ENCODE data around the gene ENHO. TPM values are rescaled to one million over a fixed set of nuclear protein-coding genes. Genes with fewer than 3 reads are reported as not detected.

ENHO gene
- total and polyA plus RNA-seq, 2 donors from 2014 or later = 0.22 to 2.7 TPM

GRCh38 chr9:34506623-34507022 is 16.2 kb downstream of the ENHO start:
- H3K4me1 ChIP-seq (ENCODE audit: control insufficient read depth in 2 of 3, insufficient read depth in 2 of 3, low read depth in 1 of 3, low read length in 3 of 3) = no peaks in the 10 kb centered on the region
- no peaks in the 10 kb centered on the region for H3K27me3 ChIP-seq (ENCODE audit: control insufficient read depth, insufficient read depth, low read length)
- H3K4me3 ChIP-seq (ENCODE audit: low read length in 3 of 3) = no peak overlapping the region
- H3K9ac ChIP-seq (ENCODE audit: low read length in 3 of 3) = no peak overlapping the region
- intact Hi-C loops (cut with DNase I) = no loop called here
- H3K9me3 ChIP-seq (ENCODE audit: control insufficient read depth in 2 of 3, insufficient read depth in 1 of 3, low read length in 3 of 3) = no peaks in the 10 kb centered on the region
- DNase-seq (peak in 1 of 5 donors; percentile 29), FAIRE-seq (no peak)
- TF ChIP-seq CTCF (IDR thresholded peaks at IDR 0.05; ENCODE audit: borderline replicate concordance, extremely low read depth, insufficient read depth) = no peak
- no peak overlapping the region for H3K27ac ChIP-seq (ENCODE audit: low read depth in 2 of 2, low read length in 2 of 2)
- no peaks in the 10 kb centered on the region for H3K36me3 ChIP-seq (ENCODE audit: control insufficient read depth in 2 of 3, insufficient read depth in 3 of 3, low read length in 3 of 3)

DNA sequence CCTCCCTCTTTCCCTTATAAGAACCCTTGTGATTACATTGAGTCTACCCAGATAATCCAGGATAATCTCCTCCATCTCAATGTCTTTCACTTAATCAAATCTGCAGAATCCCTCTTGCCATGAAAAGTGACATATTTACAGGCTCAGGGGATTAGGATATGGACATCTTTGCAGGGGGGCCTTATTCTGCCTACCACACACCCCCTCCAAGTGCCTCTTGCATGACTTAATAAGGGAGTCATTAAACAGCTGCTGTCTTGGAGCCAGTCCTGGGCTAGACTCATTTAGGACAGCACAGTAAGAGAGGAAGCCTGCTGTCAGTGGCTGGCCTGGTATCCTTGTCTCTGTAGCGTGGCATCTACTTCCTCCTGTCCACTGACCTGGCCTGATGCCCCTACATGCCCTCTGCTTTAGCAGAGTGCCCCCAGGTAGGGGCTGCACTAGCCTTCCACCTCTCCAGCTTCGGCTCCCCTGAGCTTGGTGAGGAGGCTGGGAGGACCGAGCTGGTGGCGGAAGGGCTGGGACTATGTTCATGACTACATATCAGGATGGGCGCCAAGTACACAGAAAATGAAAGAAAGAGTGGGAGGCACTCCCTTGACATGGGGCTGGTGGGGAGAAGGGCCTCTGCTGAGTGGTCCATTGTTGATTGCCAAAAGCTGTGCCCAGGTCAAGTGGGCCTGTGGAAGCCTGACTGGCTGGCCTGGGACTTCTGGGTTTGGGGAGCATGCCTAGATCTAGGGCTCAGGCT is 17.2 kb downstream of the ENHO start:
- Histone ChIP-seq H3K9me3 (ENCODE audit: control insufficient read depth in 2 of 3, insufficient read depth in 1 of 3, low read length in 3 of 3) (no peaks in the 10 kb centered on the region), H3K27ac (ENCODE audit: low read depth in 2 of 2, low read length in 2 of 2) (no peak overlapping the region), H3K4me3 (ENCODE audit: low read length in 3 of 3) (no peak overlapping the region), H3K36me3 (ENCODE audit: control insufficient read depth in 2 of 3, insufficient read depth in 3 of 3, low read length in 3 of 3) (no peaks in the 10 kb centered on the region), H3K4me1 (ENCODE audit: control insufficient read depth in 2 of 3, insufficient read depth in 2 of 3, low read depth in 1 of 3, low read length in 3 of 3) (no peaks in the 10 kb centered on the region), H3K9ac (ENCODE audit: low read length in 3 of 3) (no peak overlapping the region), H3K27me3 (ENCODE audit: control insufficient read depth, insufficient read depth, low read length) (no peaks in the 10 kb centered on the region)
- FAIRE-seq (no peak), DNase-seq (no peak)
- intact Hi-C loops (cut with DNase I) = no loop called here
- no peak for TF ChIP-seq CTCF (IDR thresholded peaks at IDR 0.05; ENCODE audit: borderline replicate concordance, extremely low read depth, insufficient read depth)

DNA sequence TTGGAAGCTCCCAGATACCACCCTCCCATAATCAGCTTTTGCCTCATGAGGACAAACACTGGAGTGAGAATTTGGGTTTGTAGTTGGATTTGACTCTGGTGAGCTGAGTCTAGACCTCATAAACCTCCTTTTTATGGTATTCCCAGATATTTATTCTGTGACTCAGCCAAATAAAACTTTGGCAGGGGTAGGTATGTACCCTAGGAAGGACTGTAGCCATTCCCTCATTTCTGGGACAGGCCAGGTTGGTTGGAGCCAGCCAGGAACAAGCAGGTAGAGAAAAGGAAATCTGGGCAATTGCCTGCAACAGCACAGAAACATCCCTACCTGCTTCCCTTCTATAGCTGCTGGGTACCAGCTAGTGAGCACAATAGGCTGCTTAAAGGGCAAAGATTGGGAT is 19.4 kb downstream of the ENHO start:
- Histone ChIP-seq H3K9ac (ENCODE audit: low read length in 3 of 3) (no peak overlapping the region), H3K4me3 (ENCODE audit: low read length in 3 of 3) (no peak overlapping the region), H3K36me3 (ENCODE audit: control insufficient read depth in 2 of 3, insufficient read depth in 3 of 3, low read length in 3 of 3) (no peaks in the 10 kb centered on the region), H3K9me3 (ENCODE audit: control insufficient read depth in 2 of 3, insufficient read depth in 1 of 3, low read length in 3 of 3) (no peaks in the 10 kb centered on the region), H3K27me3 (ENCODE audit: control insufficient read depth, insufficient read depth, low read length) (no peaks in the 10 kb centered on the region), H3K4me1 (ENCODE audit: control insufficient read depth in 2 of 3, insufficient read depth in 2 of 3, low read depth in 1 of 3, low read length in 3 of 3) (no peaks in the 10 kb centered on the region), H3K27ac (ENCODE audit: low read depth in 2 of 2, low read length in 2 of 2) (no peak overlapping the region)
- no peak for DNase-seq
- no peak for FAIRE-seq
- TF ChIP-seq CTCF (IDR thresholded peaks at IDR 0.05; ENCODE audit: borderline replicate concordance, extremely low read depth, insufficient read depth) = no peak
- intact Hi-C loops (cut with DNase I) = no loop called here

- Histone ChIP-seq H3K9ac (ENCODE audit: low read length in 3 of 3) (no peak overlapping the region), H3K4me3 (ENCODE audit: low read length in 3 of 3) (no peak overlapping the region), H3K9me3 (ENCODE audit: control insufficient read depth in 2 of 3, insufficient read depth in 1 of 3, low read length in 3 of 3) (no peaks in the 10 kb centered on the region), H3K27ac (ENCODE audit: low read depth in 2 of 2, low read length in 2 of 2) (no peak overlapping the region), H3K27me3 (ENCODE audit: control insufficient read depth, insufficient read depth, low read length) (no peaks in the 10 kb centered on the region), H3K4me1 (ENCODE audit: control insufficient read depth in 2 of 3, insufficient read depth in 2 of 3, low read depth in 1 of 3, low read length in 3 of 3) (no peaks in the 10 kb centered on the region), H3K36me3 (ENCODE audit: control insufficient read depth in 2 of 3, insufficient read depth in 3 of 3, low read length in 3 of 3) (no peaks in the 10 kb centered on the region)
- no peak for DNase-seq
- no peak for TF ChIP-seq CTCF (IDR thresholded peaks at IDR 0.05; ENCODE audit: borderline replicate concordance, extremely low read depth, insufficient read depth)
- FAIRE-seq = no peak
- intact Hi-C loops (cut with DNase I) = no loop called here
Measured at GRCh38 chr9:34502891-34503290, 19.9 kb downstream of the ENHO start.
